ENCODE data around the gene SPDYE8.
"Not testable (repeated sequence)": the region's sequence is repeated elsewhere in the genome, so short reads cannot be mapped to it uniquely, and the experiment has no call there.

The SPDYE8 gene

GRCh38 chr7:73029666-73030065, at the start of gene SPDYE8:
TSS of gene SPDYE8 (minus strand) at chr7:73029766. CDS start at chr7:73027966, 1,800 bp downstream.
- H3K4me3 ChIP-seq (ENCODE audit: low read depth in 1 of 5, low read length in 5 of 5), result not testable (repeated sequence)

GRCh38 chr7:73057811-73058210, 28.2 kb upstream of the SPDYE8 start, which contains the start of gene SPDYE11:
TSS of gene SPDYE11 (minus strand) at chr7:73057911. CDS start at chr7:73056111, 1,800 bp downstream.
- not testable (repeated sequence) for H3K9me3 ChIP-seq (ENCODE audit: control insufficient read depth in 5 of 5, low read length in 5 of 5); H3K9ac ChIP-seq (ENCODE audit: low read length in 5 of 5); H3K4me1 ChIP-seq (ENCODE audit: control insufficient read depth in 5 of 5, insufficient read depth in 5 of 5, low read length in 5 of 5); H3K4me3 ChIP-seq (ENCODE audit: low read depth in 1 of 5, low read length in 5 of 5); H3K27ac ChIP-seq (ENCODE audit: low read depth, low read length); H3K27me3 ChIP-seq (ENCODE audit: control insufficient read depth in 5 of 5, insufficient read depth in 4 of 5, low read length in 5 of 5); H3K36me3 ChIP-seq (ENCODE audit: control insufficient read depth in 5 of 5, insufficient read depth in 5 of 5, low read length in 5 of 5)

More at GRCh38 chr7:73029666-73030065, at the start of gene SPDYE8:
- H3K36me3 ChIP-seq (ENCODE audit: control insufficient read depth in 5 of 5, insufficient read depth in 5 of 5, low read length in 5 of 5); H3K27me3 ChIP-seq (ENCODE audit: control insufficient read depth in 5 of 5, insufficient read depth in 4 of 5, low read length in 5 of 5); H3K9ac ChIP-seq (ENCODE audit: low read length in 5 of 5); H3K4me1 ChIP-seq (ENCODE audit: control insufficient read depth in 5 of 5, insufficient read depth in 5 of 5, low read length in 5 of 5); H3K9me3 ChIP-seq (ENCODE audit: control insufficient read depth in 5 of 5, low read length in 5 of 5); H3K27ac ChIP-seq (ENCODE audit: low read depth, low read length): not testable (repeated sequence)

- H3K9me3 ChIP-seq (ENCODE audit: control insufficient read depth in 5 of 5, low read length in 5 of 5); H3K36me3 ChIP-seq (ENCODE audit: control insufficient read depth in 5 of 5, insufficient read depth in 5 of 5, low read length in 5 of 5); H3K4me1 ChIP-seq (ENCODE audit: control insufficient read depth in 5 of 5, insufficient read depth in 5 of 5, low read length in 5 of 5); H3K9ac ChIP-seq (ENCODE audit: low read length in 5 of 5); H3K27me3 ChIP-seq (ENCODE audit: control insufficient read depth in 5 of 5, insufficient read depth in 4 of 5, low read length in 5 of 5): not testable (repeated sequence)
- Histone ChIP-seq H3K27ac (ENCODE audit: low read depth, low read length) (peak overlapping the region; percentile 62), H3K4me3 (ENCODE audit: low read depth in 1 of 5, low read length in 5 of 5) (peak overlapping the region in 1 of 5 donors; percentile 36)
Observed at GRCh38 chr7:73006491-73006890, 23.1 kb downstream of the SPDYE8 start.

- Histone ChIP-seq H3K4me3 (ENCODE audit: low read depth in 1 of 5, low read length in 5 of 5) (peak overlapping the region; percentile 53 to 79 (median 68)), H3K27ac (ENCODE audit: low read depth, low read length) (peak overlapping the region; percentile 62), H3K9ac (ENCODE audit: low read length in 5 of 5) (peak overlapping the region in 2 of 5 donors; percentile 75 to 80)
- not testable (repeated sequence) for H3K27me3 ChIP-seq (ENCODE audit: control insufficient read depth in 5 of 5, insufficient read depth in 4 of 5, low read length in 5 of 5); H3K9me3 ChIP-seq (ENCODE audit: control insufficient read depth in 5 of 5, low read length in 5 of 5); H3K36me3 ChIP-seq (ENCODE audit: control insufficient read depth in 5 of 5, insufficient read depth in 5 of 5, low read length in 5 of 5); H3K4me1 ChIP-seq (ENCODE audit: control insufficient read depth in 5 of 5, insufficient read depth in 5 of 5, low read length in 5 of 5)
Observed at GRCh38 chr7:73005693-73006447, 23.7 kb downstream of the SPDYE8 start.

- Histone ChIP-seq H3K9ac (ENCODE audit: low read length in 5 of 5) (peak overlapping the region in 2 of 5 donors; percentile 75 to 80), H3K4me3 (ENCODE audit: low read depth in 1 of 5, low read length in 5 of 5) (peak overlapping the region; percentile 53 to 79 (median 67)), H3K27ac (ENCODE audit: low read depth, low read length) (peak overlapping the region; percentile 62)
- H3K4me1 ChIP-seq (ENCODE audit: control insufficient read depth in 5 of 5, insufficient read depth in 5 of 5, low read length in 5 of 5); H3K27me3 ChIP-seq (ENCODE audit: control insufficient read depth in 5 of 5, insufficient read depth in 4 of 5, low read length in 5 of 5); H3K36me3 ChIP-seq (ENCODE audit: control insufficient read depth in 5 of 5, insufficient read depth in 5 of 5, low read length in 5 of 5); H3K9me3 ChIP-seq (ENCODE audit: control insufficient read depth in 5 of 5, low read length in 5 of 5): not testable (repeated sequence)
Observed at GRCh38 chr7:73005356-73005692, 24.2 kb downstream of the SPDYE8 start.

GRCh38 chr7:72997887-72998468, 31.6 kb downstream of the SPDYE8 start:
- H3K9me3 ChIP-seq (ENCODE audit: control insufficient read depth in 5 of 5, low read length in 5 of 5); H3K36me3 ChIP-seq (ENCODE audit: control insufficient read depth in 5 of 5, insufficient read depth in 5 of 5, low read length in 5 of 5); H3K4me3 ChIP-seq (ENCODE audit: low read depth in 1 of 5, low read length in 5 of 5); H3K9ac ChIP-seq (ENCODE audit: low read length in 5 of 5); H3K27ac ChIP-seq (ENCODE audit: low read depth, low read length); H3K4me1 ChIP-seq (ENCODE audit: control insufficient read depth in 5 of 5, insufficient read depth in 5 of 5, low read length in 5 of 5); H3K27me3 ChIP-seq (ENCODE audit: control insufficient read depth in 5 of 5, insufficient read depth in 4 of 5, low read length in 5 of 5): not testable (repeated sequence)

GRCh38 chr7:72997447-72997846, 32.1 kb downstream of the SPDYE8 start:
- H3K36me3 ChIP-seq (ENCODE audit: control insufficient read depth in 5 of 5, insufficient read depth in 5 of 5, low read length in 5 of 5); H3K9me3 ChIP-seq (ENCODE audit: control insufficient read depth in 5 of 5, low read length in 5 of 5); H3K4me3 ChIP-seq (ENCODE audit: low read depth in 1 of 5, low read length in 5 of 5); H3K27ac ChIP-seq (ENCODE audit: low read depth, low read length); H3K27me3 ChIP-seq (ENCODE audit: control insufficient read depth in 5 of 5, insufficient read depth in 4 of 5, low read length in 5 of 5); H3K9ac ChIP-seq (ENCODE audit: low read length in 5 of 5); H3K4me1 ChIP-seq (ENCODE audit: control insufficient read depth in 5 of 5, insufficient read depth in 5 of 5, low read length in 5 of 5): not testable (repeated sequence)

- not testable (repeated sequence) for H3K9me3 ChIP-seq (ENCODE audit: control insufficient read depth in 5 of 5, low read length in 5 of 5); H3K4me1 ChIP-seq (ENCODE audit: control insufficient read depth in 5 of 5, insufficient read depth in 5 of 5, low read length in 5 of 5); H3K27ac ChIP-seq (ENCODE audit: low read depth, low read length); H3K4me3 ChIP-seq (ENCODE audit: low read depth in 1 of 5, low read length in 5 of 5); H3K36me3 ChIP-seq (ENCODE audit: control insufficient read depth in 5 of 5, insufficient read depth in 5 of 5, low read length in 5 of 5); H3K9ac ChIP-seq (ENCODE audit: low read length in 5 of 5); H3K27me3 ChIP-seq (ENCODE audit: control insufficient read depth in 5 of 5, insufficient read depth in 4 of 5, low read length in 5 of 5)
Observed at GRCh38 chr7:72995484-72995883, 34.1 kb downstream of the SPDYE8 start.

GRCh38 chr7:72990146-72990913, 39.2 kb downstream of the SPDYE8 start:
- not testable (repeated sequence) for H3K36me3 ChIP-seq (ENCODE audit: control insufficient read depth in 5 of 5, insufficient read depth in 5 of 5, low read length in 5 of 5); H3K4me3 ChIP-seq (ENCODE audit: low read depth in 1 of 5, low read length in 5 of 5); H3K4me1 ChIP-seq (ENCODE audit: control insufficient read depth in 5 of 5, insufficient read depth in 5 of 5, low read length in 5 of 5); H3K9me3 ChIP-seq (ENCODE audit: control insufficient read depth in 5 of 5, low read length in 5 of 5); H3K27ac ChIP-seq (ENCODE audit: low read depth, low read length); H3K27me3 ChIP-seq (ENCODE audit: control insufficient read depth in 5 of 5, insufficient read depth in 4 of 5, low read length in 5 of 5); H3K9ac ChIP-seq (ENCODE audit: low read length in 5 of 5)

GRCh38 chr7:72982084-72982483, 47.5 kb downstream of the SPDYE8 start:
- H3K9ac ChIP-seq (ENCODE audit: low read length in 5 of 5); H3K36me3 ChIP-seq (ENCODE audit: control insufficient read depth in 5 of 5, insufficient read depth in 5 of 5, low read length in 5 of 5); H3K4me1 ChIP-seq (ENCODE audit: control insufficient read depth in 5 of 5, insufficient read depth in 5 of 5, low read length in 5 of 5); H3K27me3 ChIP-seq (ENCODE audit: control insufficient read depth in 5 of 5, insufficient read depth in 4 of 5, low read length in 5 of 5); H3K27ac ChIP-seq (ENCODE audit: low read depth, low read length); H3K9me3 ChIP-seq (ENCODE audit: control insufficient read depth in 5 of 5, low read length in 5 of 5); H3K4me3 ChIP-seq (ENCODE audit: low read depth in 1 of 5, low read length in 5 of 5): not testable (repeated sequence)
